Measurements from ENCODE around the gene RFX4. TPM values are rescaled to one million over a fixed set of nuclear protein-coding genes. Genes with fewer than 3 reads are reported as not detected.

Gene RFX4
- total and polyA plus RNA-seq, 9 of the 15 experiments (the other 6 are each of a cell fraction or from before 2014, with no cell fraction given), result not detected

- ChIA-PET POLR2A (no interaction called here), CTCF (ENCODE audit: low intra/inter-chr PET ratio) (no interaction called here)
- Histone ChIP-seq H3K9me3 (replicated peaks; ENCODE audit: control insufficient read depth, insufficient read depth, low read depth, low read length) (no peaks in the 10 kb centered on the region), H3K4me3 (no peak overlapping the region), H3K9ac (ENCODE audit: insufficient read depth in 1 of 2, low read depth in 2 of 2, low read length in 2 of 2) (no peak overlapping the region), H2AFZ (ENCODE audit: low read depth, low read length) (no peak overlapping the region), H3K4me2 (ENCODE audit: insufficient read depth, low read length) (no peak overlapping the region), H3K36me3 (ENCODE audit: control insufficient read depth, insufficient read depth, low read length) (no peaks in the 10 kb centered on the region), H4K20me1 (replicated peaks; ENCODE audit: control insufficient read depth, insufficient read depth, low read length) (peaks cover 3% of the 10 kb centered on the region; the same call in 1 of the 2 replicates), H3K79me2 (ENCODE audit: control insufficient read depth, insufficient read depth, low read length) (no peaks in the 10 kb centered on the region), H3K4me1 (replicated peaks in 1 of 2; ENCODE audit: control insufficient read depth in 2 of 2, insufficient read depth in 2 of 2, low read length in 2 of 2) (peaks cover 0 to 17% of the 10 kb centered on the region in 2 experiments; a peak in 2 of 5 replicates), H3K9me1 (ENCODE audit: control insufficient read depth, insufficient read depth, low read length) (no peaks in the 10 kb centered on the region), H3K27ac (ENCODE audit: extremely low read depth, low read depth, low read length) (no peak overlapping the region), H3K27me3 (ENCODE audit: control insufficient read depth in 2 of 2, insufficient read depth in 2 of 2, low read length in 2 of 2) (peaks cover 43 to 70% of the 10 kb centered on the region in 2 experiments)
- TF ChIP-seq HLTF (IDR thresholded peaks at IDR 0.05), result no peak
- TF ChIP-seq SAFB (IDR thresholded peaks at IDR 0.05; ENCODE audit: borderline replicate concordance, low read depth, low read length), result peak; percentile 72; the same call in 1 of the 2 replicates
- TF ChIP-seq MED1 (CRISPR knock-in tag; IDR thresholded peaks at IDR 0.05; ENCODE audit: borderline replicate concordance), result no peak
- no peak for FAIRE-seq
- in situ Hi-C loops (cut with MboI), result no loop called here
- intact Hi-C loops (cut with micrococcal nuclease), result no loop called here
- ATAC-seq, result no peak
- 26% methylated on average over 4 of the region's 16 CpGs for WGBS (ENCODE audit: insufficient coverage, low coverage, missing lambda C conversion rate)
- DNase-seq (ENCODE audit: extremely low read depth in 1 of 4, low spot score in 3 of 4), result no peak
- no TSS peak for BruUV-seq (replicated peaks)
Measured at GRCh38 chr12:106582249-106582591, 584 bp upstream of the RFX4 start.

- POLR2A ChIA-PET, result interaction anchor here (0.5 kb wide), 1 partner anchor 183 kb away, joined by 3 read pairs; no protein-coding TSS in a partner anchor
- Histone ChIP-seq H3K27ac (ENCODE audit: extremely low read depth, low read depth, low read length) (no peak overlapping the region), H4K20me1 (replicated peaks; ENCODE audit: control insufficient read depth, insufficient read depth, low read length) (peaks cover 3% of the 10 kb centered on the region; the same call in 1 of the 2 replicates), H2AFZ (ENCODE audit: low read depth, low read length) (no peak overlapping the region), H3K27me3 (ENCODE audit: control insufficient read depth in 2 of 2, insufficient read depth in 2 of 2, low read length in 2 of 2) (peaks cover 52 to 71% of the 10 kb centered on the region in 2 experiments), H3K9ac (ENCODE audit: insufficient read depth in 1 of 2, low read depth in 2 of 2, low read length in 2 of 2) (no peak overlapping the region), H3K4me3 (no peak overlapping the region), H3K9me3 (replicated peaks; ENCODE audit: control insufficient read depth, insufficient read depth, low read depth, low read length) (no peaks in the 10 kb centered on the region), H3K36me3 (ENCODE audit: control insufficient read depth, insufficient read depth, low read length) (no peaks in the 10 kb centered on the region), H3K4me1 (replicated peaks in 1 of 2; ENCODE audit: control insufficient read depth in 2 of 2, insufficient read depth in 2 of 2, low read length in 2 of 2) (peaks cover 0 to 17% of the 10 kb centered on the region in 2 experiments; a peak in 2 of 5 replicates), H3K79me2 (ENCODE audit: control insufficient read depth, insufficient read depth, low read length) (no peaks in the 10 kb centered on the region), H3K9me1 (ENCODE audit: control insufficient read depth, insufficient read depth, low read length) (no peaks in the 10 kb centered on the region), H3K4me2 (ENCODE audit: insufficient read depth, low read length) (no peak overlapping the region)
- CTCF ChIA-PET (ENCODE audit: low intra/inter-chr PET ratio), result no interaction called here
- ATAC-seq (no peak), FAIRE-seq (no peak), DNase-seq (ENCODE audit: extremely low read depth in 1 of 4, low spot score in 3 of 4) (no peak)
- WGBS (ENCODE audit: insufficient coverage, low coverage, missing lambda C conversion rate), result 36% methylated on average over 33 of the region's 60 CpGs
- in situ Hi-C loops (cut with MboI), result no loop called here
- no TSS peak for BruUV-seq (replicated peaks)
- intact Hi-C loops (cut with micrococcal nuclease), result no loop called here
- no peak for TF ChIP-seq L3MBTL2 (IDR thresholded peaks at IDR 0.05)
- TF ChIP-seq ATF7 (IDR thresholded peaks at IDR 0.05), result no peak
Measured at GRCh38 chr12:106583242-106584103, 669 bp downstream of the RFX4 start.
